NCI-H2196 treated with DMSO at 0.1 percent for 48 hours (cell line): Measurements from ENCODE around the gene RAD52.

ENCODE experiments used
- DNase-seq: peaks from one replicate; lab custom pipeline; 2025; ENCODE audit not compliant: unreplicated experiment; lab: John Stamatoyannopoulos, UW

Gene RAD52

GRCh38 chr12:949453-950191, at the start of gene RAD52:
Gene RAD52 (minus strand): TSS chr12:949694. CDS start chr12:933058, 16,636 bp downstream.
- DNase-seq, result peak; percentile 86

- DNase-seq, result no peak
Measured at GRCh38 chr12:998020-998874, 48.8 kb upstream of the RAD52 start.

- no peak for DNase-seq
Measured at GRCh38 chr12:997505-997904, 48.0 kb upstream of the RAD52 start.

GRCh38 chr12:996881-997280, 47.4 kb upstream of the RAD52 start:
- no peak for DNase-seq

GRCh38 chr12:992647-993046, 43.2 kb upstream of the RAD52 start:
- no peak for DNase-seq

GRCh38 chr12:991350-992333, 42.1 kb upstream of the RAD52 start:
- DNase-seq, result no peak

GRCh38 chr12:990661-991349, 41.3 kb upstream of the RAD52 start, which contains the start of gene ERC1:
Gene ERC1 (plus strand): TSS chr12:991223. CDS start chr12:1027904, 36,681 bp downstream.
- peak; percentile 21 for DNase-seq

- no peak for DNase-seq
Measured at GRCh38 chr12:989751-990660, 40.5 kb upstream of the RAD52 start.

- DNase-seq, result no peak
Measured at GRCh38 chr12:989051-989450, 39.6 kb upstream of the RAD52 start.

- DNase-seq, result no peak
Measured at GRCh38 chr12:988646-989045, 39.2 kb upstream of the RAD52 start.

GRCh38 chr12:981961-982360, 32.5 kb upstream of the RAD52 start:
- no peak for DNase-seq

- no peak for DNase-seq
Measured at GRCh38 chr12:981176-981828, 31.8 kb upstream of the RAD52 start.

GRCh38 chr12:979349-979748, 29.9 kb upstream of the RAD52 start:
- no peak for DNase-seq

GRCh38 chr12:977156-977555, 27.7 kb upstream of the RAD52 start:
- DNase-seq, result no peak

- DNase-seq, result no peak
Measured at GRCh38 chr12:976644-977043, 27.1 kb upstream of the RAD52 start.

- no peak for DNase-seq
Measured at GRCh38 chr12:974271-974862, 24.9 kb upstream of the RAD52 start.

- no peak for DNase-seq
Measured at GRCh38 chr12:971991-972390, 22.5 kb upstream of the RAD52 start.

GRCh38 chr12:969821-970220, 20.3 kb upstream of the RAD52 start:
- no peak for DNase-seq
